ENCODE measurements around the gene RFESD.

Gene RFESD

DNA sequence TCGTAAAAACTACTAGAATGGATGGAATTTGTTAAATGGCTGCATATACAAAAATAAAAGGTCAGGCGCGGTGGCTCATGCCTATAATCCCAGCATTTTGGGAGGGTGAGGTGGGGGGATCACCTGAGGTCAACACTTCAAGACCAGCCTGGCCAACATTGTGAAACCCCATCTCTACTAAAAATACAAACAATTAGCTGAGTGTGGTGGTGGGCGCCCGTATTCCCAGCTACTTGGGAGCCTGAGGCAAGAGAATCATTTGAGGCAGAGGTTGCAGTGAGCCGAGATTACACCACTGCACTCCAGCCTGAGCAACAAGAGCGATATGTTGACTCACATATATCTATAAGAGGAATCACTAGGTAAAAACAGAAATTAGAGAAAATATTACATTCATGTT, 36.0 kb upstream of the RFESD start:
- CTCF ChIA-PET = interaction anchor here (1.0 to 1.4 kb wide), 2 partner anchors 10 to 31 kb away, joined by 3 read pairs; no protein-coding TSS in a partner anchor
- no peak for DNase-seq (ENCODE audit: extremely low spot score)
- TF ChIP-seq, protein P1, sequence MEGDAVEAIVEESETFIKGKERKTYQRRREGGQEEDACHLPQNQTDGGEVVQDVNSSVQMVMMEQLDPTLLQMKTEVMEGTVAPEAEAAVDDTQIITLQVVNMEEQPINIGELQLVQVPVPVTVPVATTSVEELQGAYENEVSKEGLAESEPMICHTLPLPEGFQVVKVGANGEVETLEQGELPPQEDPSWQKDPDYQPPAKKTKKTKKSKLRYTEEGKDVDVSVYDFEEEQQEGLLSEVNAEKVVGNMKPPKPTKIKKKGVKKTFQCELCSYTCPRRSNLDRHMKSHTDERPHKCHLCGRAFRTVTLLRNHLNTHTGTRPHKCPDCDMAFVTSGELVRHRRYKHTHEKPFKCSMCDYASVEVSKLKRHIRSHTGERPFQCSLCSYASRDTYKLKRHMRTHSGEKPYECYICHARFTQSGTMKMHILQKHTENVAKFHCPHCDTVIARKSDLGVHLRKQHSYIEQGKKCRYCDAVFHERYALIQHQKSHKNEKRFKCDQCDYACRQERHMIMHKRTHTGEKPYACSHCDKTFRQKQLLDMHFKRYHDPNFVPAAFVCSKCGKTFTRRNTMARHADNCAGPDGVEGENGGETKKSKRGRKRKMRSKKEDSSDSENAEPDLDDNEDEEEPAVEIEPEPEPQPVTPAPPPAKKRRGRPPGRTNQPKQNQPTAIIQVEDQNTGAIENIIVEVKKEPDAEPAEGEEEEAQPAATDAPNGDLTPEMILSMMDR (IDR thresholded peaks at IDR 0.05; ENCODE audit: control extremely low read depth, extremely low read depth, low read depth, missing control alignments) = no peak
- POLR2A ChIA-PET = no interaction called here

DNA sequence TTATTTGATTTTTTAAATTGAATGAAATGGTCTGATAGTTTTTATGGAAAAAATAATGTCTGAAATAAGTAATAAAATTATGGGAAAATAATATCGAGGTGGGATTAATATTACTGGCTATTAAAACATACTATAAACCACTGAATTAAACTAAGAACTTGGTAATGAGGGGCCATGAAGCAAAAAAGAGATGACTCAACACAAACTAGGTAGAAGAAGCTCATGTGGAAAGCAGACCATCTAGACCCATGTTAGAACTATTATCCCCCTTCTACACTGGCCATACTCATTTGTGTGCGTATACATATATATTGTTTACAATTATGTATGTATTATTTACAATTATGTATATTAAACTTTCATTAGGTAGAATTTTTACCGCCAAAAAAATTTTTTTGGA, 35.2 kb upstream of the RFESD start:
- no peak for DNase-seq (ENCODE audit: extremely low spot score)
- ChIA-PET POLR2A (no interaction called here), CTCF (interaction anchor here (0.8 to 1.7 kb wide), 2 partner anchors 33 to 53 kb away, joined by 3 read pairs; no protein-coding TSS in a partner anchor)
- TF ChIP-seq, protein P1 (IDR thresholded peaks at IDR 0.05; ENCODE audit: control extremely low read depth, extremely low read depth, low read depth, missing control alignments) = no peak

DNA sequence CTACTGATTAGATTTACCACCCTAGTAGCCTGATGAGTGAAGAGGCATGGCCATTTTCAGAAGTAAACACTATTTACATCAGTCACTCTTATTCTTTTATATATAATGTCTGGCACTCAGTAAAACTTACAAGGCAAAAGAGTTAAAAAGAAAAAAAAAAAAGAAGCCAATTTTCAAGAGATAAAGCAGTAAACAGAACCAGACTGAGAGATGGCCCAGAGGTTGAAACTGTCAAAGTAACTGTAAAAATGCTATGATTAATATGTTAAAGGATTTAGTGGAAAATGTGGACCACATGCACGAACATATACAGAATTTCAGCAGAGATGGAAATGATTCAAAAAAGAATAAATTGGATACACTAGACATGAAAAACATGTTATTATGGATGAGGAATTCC, 33.1 kb upstream of the RFESD start:
- CTCF ChIA-PET = interaction anchor here (1.7 kb wide), 1 partner anchor 10 kb away, joined by 5 read pairs; no protein-coding TSS in a partner anchor
- POLR2A ChIA-PET = no interaction called here

DNA sequence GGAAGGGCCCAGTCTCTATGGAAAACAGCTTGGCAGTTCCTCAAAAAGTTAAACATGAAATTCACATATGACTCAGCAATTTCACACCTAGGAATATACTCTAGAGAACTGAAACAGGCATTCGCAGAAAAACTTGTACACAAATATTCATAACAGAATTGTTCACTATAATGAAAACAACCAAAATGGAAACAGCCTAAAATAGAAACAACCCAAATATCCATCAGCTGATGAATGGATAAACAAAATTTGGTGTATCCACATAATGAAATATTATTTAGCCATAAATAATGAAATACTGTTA, 31.5 kb upstream of the RFESD start:
- DNase-seq (ENCODE audit: extremely low spot score) = no peak
- POLR2A ChIA-PET = no interaction called here
- TF ChIP-seq, protein P1 (IDR thresholded peaks at IDR 0.05; ENCODE audit: control extremely low read depth, extremely low read depth, low read depth, missing control alignments) = no peak
- CTCF ChIA-PET = interaction anchor here (1.1 kb wide), 1 partner anchor 27 kb away, joined by 4 read pairs; no protein-coding TSS in a partner anchor

More for the DNA sequence above, 33.1 kb upstream of the RFESD start:
- TF ChIP-seq, protein P1 (IDR thresholded peaks at IDR 0.05; ENCODE audit: control extremely low read depth, extremely low read depth, low read depth, missing control alignments) = no peak
- no peak for DNase-seq (ENCODE audit: extremely low spot score)

DNA sequence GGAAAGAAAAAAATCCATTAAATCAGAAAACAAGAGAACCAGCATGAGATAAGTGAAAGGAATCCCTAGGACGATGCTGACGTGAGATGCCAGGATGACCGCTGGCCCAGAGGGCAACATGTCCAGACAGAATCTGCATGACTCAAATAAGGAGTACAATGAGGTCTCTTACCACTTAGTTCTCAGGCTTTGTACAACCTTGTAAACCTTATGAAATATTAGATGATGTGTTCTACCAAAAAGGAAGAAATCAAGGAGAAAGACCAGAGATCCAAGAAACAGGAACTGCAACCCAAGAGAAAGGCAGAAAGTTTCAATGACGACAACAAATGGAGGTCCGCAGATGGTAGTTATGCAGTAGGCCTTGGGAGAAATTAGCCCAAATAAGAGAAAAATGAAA, 29.5 kb upstream of the RFESD start:
- CTCF ChIA-PET = no interaction called here
- TF ChIP-seq, protein P1 (IDR thresholded peaks at IDR 0.05; ENCODE audit: control extremely low read depth, extremely low read depth, low read depth, missing control alignments) = no peak
- POLR2A ChIA-PET = no interaction called here
- peak; percentile 13 for DNase-seq (ENCODE audit: extremely low spot score)

DNA sequence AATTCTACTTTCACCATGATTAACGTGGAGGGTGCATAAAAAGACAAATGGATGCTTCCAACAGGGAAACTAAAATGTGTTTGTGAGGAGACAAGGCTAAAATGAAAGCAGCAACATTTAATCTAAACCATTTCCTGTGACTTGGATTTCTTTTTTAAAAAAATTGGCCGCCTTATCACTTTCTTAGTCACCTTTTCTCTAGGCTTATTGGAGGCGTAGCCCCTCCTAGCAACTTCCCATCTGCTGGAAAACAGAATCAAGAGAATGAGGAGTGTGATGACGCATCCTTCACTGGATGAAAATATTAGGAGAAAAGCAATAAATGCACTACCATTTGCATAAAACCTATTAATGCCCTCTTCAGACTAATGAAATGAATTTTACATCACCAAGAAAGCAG, 27.5 kb upstream of the RFESD start:
- POLR2A ChIA-PET = no interaction called here
- CTCF ChIA-PET = interaction anchor here (2.0 kb wide), 1 partner anchor 9 kb away, joined by 7 read pairs; no protein-coding TSS in a partner anchor
- DNase-seq (ENCODE audit: extremely low spot score) = no peak
- TF ChIP-seq, protein P1 (IDR thresholded peaks at IDR 0.05; ENCODE audit: control extremely low read depth, extremely low read depth, low read depth, missing control alignments) = no peak

Measured in GM10248 (cell line).